GM23248 (cell line): Measurements from ENCODE around the gene MIS12. TPM values are rescaled to one million over a fixed set of nuclear protein-coding genes. Genes with fewer than 3 reads are reported as not detected.

ENCODE experiments used
- DNase-seq: peaks from one replicate; pipeline ENCODE4 v3.0.0-alpha.2; 2015
- H2AFZ ChIP-seq: fragments of 200-600 bp; sonication (generic); 2 replicates; pipeline ENCODE4 v1.6.1; 2016; ENCODE audit warnings: antibody characterized with exemption
- H3F3A ChIP-seq: fragments of 200-600 bp; sonication (generic); 2 replicates; pipeline ENCODE4 v1.6.1; 2016; ENCODE audit warnings: mild to moderate bottlenecking, antibody characterized with exemption, mixed run types; ENCODE audit not compliant: insufficient read depth
- H3K27ac ChIP-seq: fragments of 200-600 bp; sonication (generic); 2 replicates; pipeline ENCODE4 v1.5.1; 2016; ENCODE audit warnings: mild to moderate bottlenecking
- H3K27me3 ChIP-seq: fragments of 200-600 bp; sonication (generic); replicated peaks from 2 replicates; pipeline ENCODE4 v1.6.1; 2016; ENCODE audit warnings: mild to moderate bottlenecking; ENCODE audit not compliant: insufficient read depth
- H3K36me3 ChIP-seq: fragments of 200-600 bp; sonication (generic); 2 replicates; pipeline ENCODE4 v1.6.1; 2016; ENCODE audit warnings: low read depth, mild to moderate bottlenecking
- H3K4me1 ChIP-seq: fragments of 200-600 bp; sonication (generic); 2 replicates; pipeline ENCODE4 v1.6.1; 2016; ENCODE audit warnings: mild to moderate bottlenecking; ENCODE audit not compliant: insufficient read depth
- H3K4me2 ChIP-seq: fragments of 200-600 bp; sonication (generic); one replicate; pipeline ENCODE4 v1.6.1; 2016; ENCODE audit warnings: mild to moderate bottlenecking; ENCODE audit not compliant: unreplicated experiment
- H3K4me3 ChIP-seq: fragments of 200-600 bp; sonication (generic); 2 replicates; pipeline ENCODE4 v1.5.1; 2016; ENCODE audit warnings: mild to moderate bottlenecking
- H3K79me2 ChIP-seq: fragments of 200-600 bp; sonication (generic); 2 replicates; pipeline ENCODE4 v1.6.1; 2016; ENCODE audit warnings: mild to moderate bottlenecking; ENCODE audit not compliant: insufficient read depth
- H3K9ac ChIP-seq: fragments of 200-600 bp; sonication (generic); 2 replicates; pipeline ENCODE4 v1.6.1; 2016; ENCODE audit warnings: mild to moderate bottlenecking
- H3K9me2 ChIP-seq: fragments of 200-600 bp; sonication (generic); 2 replicates; pipeline ENCODE4 v1.6.1; 2016; ENCODE audit warnings: mixed run types, mild to moderate bottlenecking, moderate library complexity; ENCODE audit not compliant: insufficient read depth
- H3K9me3 ChIP-seq: fragments of 200-600 bp; sonication (generic); one replicate; pipeline ENCODE4 v1.6.1; 2017; ENCODE audit warnings: low read depth
- H4K20me1 ChIP-seq: fragments of 200-600 bp; sonication (generic); 2 replicates; pipeline ENCODE4 v1.6.0; 2016; ENCODE audit not compliant: insufficient read depth
- EZH2 ChIP-seq: fragments of 200-600 bp; sonication (generic); IDR thresholded peaks from 2 replicates; pipeline ENCODE4 v1.6.1; 2018; ENCODE audit warnings: antibody characterized with exemption, mild to moderate bottlenecking; ENCODE audit not compliant: insufficient read depth, poor library complexity, severe bottlenecking
- EZH2phosphoT487 ChIP-seq: fragments of 200-600 bp; sonication (generic); IDR thresholded peaks from 2 replicates; pipeline ENCODE4 v1.6.1; 2018; ENCODE audit warnings: antibody characterized with exemption, moderate library complexity, mild to moderate bottlenecking, low read depth; ENCODE audit not compliant: insufficient read depth
- WGBS, 2 experiments: methylation state at CpG; one replicate each; pipeline ENCODE4 v1.1.6; 2015 to 2017; ENCODE audit warnings: low lambda C conversion rate in 2 of 2, low coverage in 1 of 2; ENCODE audit errors: missing lambda C conversion rate in 2 of 2; 5-methylcytosine and 5-hydroxymethylcytosine counted together
- in situ Hi-C: fragments of 300-500 bp; cut with MboI; formaldehyde crosslinking; loops from 2 replicates; pipeline ENCODE4 v1.15.0; 2020
- polyA plus RNA-seq: library from polyadenylated mRNA; unstranded; fragments of >200 nt; fragmentation: Nextera tagmentation; extraction: Ambion mirVana; gene quantifications from 2 replicates; pipeline ENCODE4 v1.2.1, GENCODE V29; 2016
- total RNA-seq: library from RNA; depleted of rRNA; stranded (reverse); fragments of >200 nt; shearing (Covaris generic); gene quantifications from 2 replicates; pipeline ENCODE4 v1.2.3, GENCODE V29; 2014

Gene MIS12
- total and polyA plus RNA-seq, 2 experiments from 2014 or later = 12.9 to 13.4 TPM

GRCh38 chr17:5522476-5522875 lies 36.1 kb downstream of the MIS12 start:
- no peaks in the 10 kb centered on the region for H3K79me2 ChIP-seq
- no peak for DNase-seq
- H3F3A ChIP-seq = peaks cover 23% of the 10 kb centered on the region
- no peak for TF ChIP-seq EZH2phosphoT487
- no peak for TF ChIP-seq EZH2
- no peak overlapping the region for H3K4me2 ChIP-seq
- no peak overlapping the region for H3K9ac ChIP-seq
- H3K27ac ChIP-seq = no peak overlapping the region
- peaks cover 18% of the 10 kb centered on the region for H3K4me1 ChIP-seq
- no peaks in the 10 kb centered on the region for H3K9me3 ChIP-seq
- in situ Hi-C loops = no loop called here
- no peak overlapping the region for H3K4me3 ChIP-seq
- peaks cover 28% of the 10 kb centered on the region; the same call in 1 of the 2 replicates for H3K36me3 ChIP-seq
- 91 to 100% methylated on average over 1 of the region's 1 CpG for WGBS, 2 experiments
- no peaks in the 10 kb centered on the region for H4K20me1 ChIP-seq
- H3K27me3 ChIP-seq = no peaks in the 10 kb centered on the region
- H3K9me2 ChIP-seq = no peaks in the 10 kb centered on the region
- no peak overlapping the region for H2AFZ ChIP-seq

GRCh38 chr17:5523249-5523648 lies 36.9 kb downstream of the MIS12 start:
- no peak for DNase-seq
- Histone ChIP-seq H3K9me3 (no peaks in the 10 kb centered on the region), H3K4me1 (peaks cover 16% of the 10 kb centered on the region), H3F3A (peaks cover 19% of the 10 kb centered on the region), H3K9me2 (no peaks in the 10 kb centered on the region), H3K4me3 (no peak overlapping the region), H3K36me3 (peaks cover 28% of the 10 kb centered on the region; the same call in 1 of the 2 replicates), H3K27me3 (no peaks in the 10 kb centered on the region), H3K9ac (no peak overlapping the region), H3K27ac (no peak overlapping the region), H2AFZ (no peak overlapping the region), H3K4me2 (no peak overlapping the region), H3K79me2 (no peaks in the 10 kb centered on the region), H4K20me1 (no peaks in the 10 kb centered on the region)
- in situ Hi-C loops = no loop called here
- no peak for TF ChIP-seq EZH2
- TF ChIP-seq EZH2phosphoT487 = no peak
- WGBS, 2 experiments = 94 to 95% methylated on average over 5 of the region's 5 CpGs

- no peaks in the 10 kb centered on the region for H3K27me3 ChIP-seq
- H3K4me3 ChIP-seq = peak overlapping the region; percentile 4; the same call in 1 of the 2 replicates
- H3K9me2 ChIP-seq = no peaks in the 10 kb centered on the region
- no peak overlapping the region; the same call in 1 of the 2 replicates for H2AFZ ChIP-seq
- peak overlapping the region; percentile 54 for H3K4me2 ChIP-seq
- H3K79me2 ChIP-seq = no peaks in the 10 kb centered on the region
- peak overlapping the region; percentile 95 for H3K27ac ChIP-seq
- WGBS, 2 experiments = 39 to 45% methylated on average over 14 of the region's 14 CpGs
- H4K20me1 ChIP-seq = no peaks in the 10 kb centered on the region
- peaks cover 38% of the 10 kb centered on the region for H3F3A ChIP-seq
- no peaks in the 10 kb centered on the region for H3K9me3 ChIP-seq
- no peak for TF ChIP-seq EZH2
- TF ChIP-seq EZH2phosphoT487 = no peak
- peaks cover 51% of the 10 kb centered on the region for H3K36me3 ChIP-seq
- in situ Hi-C loops = no loop called here
- peaks cover 16% of the 10 kb centered on the region for H3K4me1 ChIP-seq
- peak overlapping the region; percentile 78 for H3K9ac ChIP-seq
- peak; percentile 97 for DNase-seq
Measured at GRCh38 chr17:5526821-5527598, 40.6 kb downstream of the MIS12 start.

GRCh38 chr17:5527601-5528250 lies 41.4 kb downstream of the MIS12 start:
- Histone ChIP-seq H3K9me3 (no peaks in the 10 kb centered on the region), H3K9ac (peak overlapping the region; percentile 78), H2AFZ (no peak overlapping the region), H3K9me2 (no peaks in the 10 kb centered on the region), H3F3A (peaks cover 38% of the 10 kb centered on the region), H3K79me2 (no peaks in the 10 kb centered on the region), H3K4me2 (peak overlapping the region; percentile 54), H3K4me3 (no peak overlapping the region), H3K27ac (peak overlapping the region; percentile 95), H3K36me3 (peaks cover 52% of the 10 kb centered on the region), H3K4me1 (peaks cover 16% of the 10 kb centered on the region), H4K20me1 (no peaks in the 10 kb centered on the region), H3K27me3 (no peaks in the 10 kb centered on the region)
- in situ Hi-C loops = no loop called here
- 94 to 95% methylated on average over 9 of the region's 9 CpGs for WGBS, 2 experiments
- no peak for DNase-seq
- TF ChIP-seq EZH2phosphoT487 (no peak), EZH2 (no peak)
